ENCODE data around the gene ZNF750. TPM values are rescaled to one million over a fixed set of nuclear protein-coding genes. Genes with fewer than 3 reads are reported as not detected.

Gene ZNF750
- total and polyA plus RNA-seq, 10 of the 15 experiments (the other 5 are each of a cell fraction or from before 2014, with no cell fraction given), result 0.06 TPM; not detected in 9

- TF ChIP-seq NR2C2 (IDR thresholded peaks at IDR 0.05; ENCODE audit: borderline replicate concordance, control insufficient read depth, insufficient read length, low read depth) (no peak), ZBTB33 (IDR thresholded peaks at IDR 0.05) (no peak), ZNF217 (IDR thresholded peaks at IDR 0.05) (no peak), STAT1 (conservative IDR thresholded peaks at IDR 0.05) (no peak), BMI1 (IDR thresholded peaks at IDR 0.05; ENCODE audit: borderline replicate concordance) (no peak), SUZ12 (IDR thresholded peaks at IDR 0.05; ENCODE audit: unreplicated experiment) (no peak), CBX5 (IDR thresholded peaks at IDR 0.05; ENCODE audit: low read depth) (no peak), SP1 (IDR thresholded peaks at IDR 0.05; ENCODE audit: low read depth, low read length) (no peak)
These were observed 6.4 kb upstream of the ZNF750 start (continued) for GRCh38 chr17:82846061-82846691.

- Histone ChIP-seq H3K27ac (ENCODE audit: control insufficient read depth, insufficient read depth) (no peak overlapping the region), H3K4me1 (ENCODE audit: control insufficient read depth, insufficient read depth, low read length) (peaks cover 18% of the 10 kb centered on the region), H3K79me2 (ENCODE audit: control insufficient read depth, insufficient read depth, low read length) (no peaks in the 10 kb centered on the region), H3K4me2 (ENCODE audit: control insufficient read depth, insufficient read depth) (no peak overlapping the region), H4K20me1 (ENCODE audit: control insufficient read depth, insufficient read depth) (no peaks in the 10 kb centered on the region), H2AFZ (ENCODE audit: control insufficient read depth, low read depth, low read length) (no peak overlapping the region), H3K4me3 (no peak overlapping the region), H3K9me3 (replicated peaks; ENCODE audit: control insufficient read depth, insufficient read depth, low read length) (no peaks in the 10 kb centered on the region), H3K27me3 (replicated peaks in 1 of 2; ENCODE audit: control insufficient read depth in 2 of 2, insufficient read depth in 2 of 2, low read length in 1 of 2) (no peaks in the 10 kb centered on the region), H3K9ac (ENCODE audit: control insufficient read depth, insufficient read depth, low read length) (no peak overlapping the region), H3K36me3 (ENCODE audit: control insufficient read depth in 2 of 2, insufficient read depth in 2 of 2, low read length in 1 of 2) (peaks cover 0 to 2% of the 10 kb centered on the region in 2 experiments; a peak in 2 of 4 replicates)
- intact Hi-C loops (cut with micrococcal nuclease; ENCODE audit: unreplicated experiment) (no loop called here), in situ Hi-C loops (cut with MboI) (no loop called here)
- FAIRE-seq (no peak), ATAC-seq (no peak), DNase-seq (ENCODE audit: low read depth, low spot score) (no peak)
- TF ChIP-seq PAX5 (IDR thresholded peaks at IDR 0.05; ENCODE audit: borderline replicate concordance, low read depth, low read length) (no peak), RUNX3 (IDR thresholded peaks at IDR 0.05; ENCODE audit: low read length) (no peak), NRF1 (conservative IDR thresholded peaks at IDR 0.05; ENCODE audit: low read depth, low read length) (no peak), FOXM1 (IDR thresholded peaks at IDR 0.05; ENCODE audit: low read depth, low read length) (no peak), DPF2 (IDR thresholded peaks at IDR 0.05) (no peak), MXI1 (IDR thresholded peaks at IDR 0.05; ENCODE audit: low read depth, low read length) (no peak), POU2F2 (IDR thresholded peaks at IDR 0.05; ENCODE audit: borderline replicate concordance, low read depth, low read length) (no peak), SMARCA5 (IDR thresholded peaks at IDR 0.05) (no peak), ZNF24 (IDR thresholded peaks at IDR 0.05) (no peak), SREBF1 (IDR thresholded peaks at IDR 0.05; ENCODE audit: low read length) (no peak), ZNF622 (IDR thresholded peaks at IDR 0.05) (no peak), BACH1 (IDR thresholded peaks at IDR 0.05; ENCODE audit: borderline replicate concordance) (no peak)
- ChIA-PET CTCF (no interaction called here), POLR2A (no interaction called here), SMC1A (ENCODE audit: uncharacterized antibody, unreplicated experiment) (no interaction called here), RAD21 (ENCODE audit: unreplicated experiment) (interaction anchor here (3.1 kb wide), 1 partner anchor 19 kb away, joined by 13 read pairs; no protein-coding TSS in a partner anchor)
- 93% methylated on average over 22 of the region's 24 CpGs for WGBS (ENCODE audit: insufficient coverage, insufficient replicate concordance, low lambda C conversion rate, missing lambda C conversion rate)
- no TSS peak for BruUV-seq (replicated peaks)
These were observed 5.5 kb upstream of the ZNF750 start for GRCh38 chr17:82845163-82845807.
